Astrocyte (in vitro differentiated cells and primary cell): ENCODE results near the gene CELF2.

Source experiments
- CTCF ChIP-seq: IDR thresholded peaks from 2 replicates; pipeline ENCODE4 v1.5.1; 2011; ENCODE audit warnings: low read depth, mild to moderate bottlenecking, inconsistent platforms, low read length, moderate library complexity; ENCODE audit not compliant: insufficient read depth
- EZH2 ChIP-seq: IDR thresholded peaks from 2 replicates; pipeline ENCODE4 v1.6.1; 2012; ENCODE audit warnings: mild to moderate bottlenecking, low read length, inconsistent platforms; ENCODE audit not compliant: insufficient read depth

- no peak for TF ChIP-seq CTCF
- no peak for TF ChIP-seq EZH2
Observed at GRCh38 chr10:11255156-11255555, 237.5 kb downstream of the CELF2 start.
